HG03095 (cell line): Measurements from ENCODE around the gene NXPE1.
"Not testable (repeated sequence)": the region's sequence is repeated elsewhere in the genome, so short reads cannot be mapped to it uniquely, and the experiment has no call there.

ENCODE experiments used
- ATAC-seq: cut with Tn5 transposase; IDR thresholded peaks from one replicate; pipeline ENCODE4 v1.9.1; 2021; ENCODE audit warnings: moderate library complexity; ENCODE audit not compliant: unreplicated experiment

NXPE1 gene

DNA sequence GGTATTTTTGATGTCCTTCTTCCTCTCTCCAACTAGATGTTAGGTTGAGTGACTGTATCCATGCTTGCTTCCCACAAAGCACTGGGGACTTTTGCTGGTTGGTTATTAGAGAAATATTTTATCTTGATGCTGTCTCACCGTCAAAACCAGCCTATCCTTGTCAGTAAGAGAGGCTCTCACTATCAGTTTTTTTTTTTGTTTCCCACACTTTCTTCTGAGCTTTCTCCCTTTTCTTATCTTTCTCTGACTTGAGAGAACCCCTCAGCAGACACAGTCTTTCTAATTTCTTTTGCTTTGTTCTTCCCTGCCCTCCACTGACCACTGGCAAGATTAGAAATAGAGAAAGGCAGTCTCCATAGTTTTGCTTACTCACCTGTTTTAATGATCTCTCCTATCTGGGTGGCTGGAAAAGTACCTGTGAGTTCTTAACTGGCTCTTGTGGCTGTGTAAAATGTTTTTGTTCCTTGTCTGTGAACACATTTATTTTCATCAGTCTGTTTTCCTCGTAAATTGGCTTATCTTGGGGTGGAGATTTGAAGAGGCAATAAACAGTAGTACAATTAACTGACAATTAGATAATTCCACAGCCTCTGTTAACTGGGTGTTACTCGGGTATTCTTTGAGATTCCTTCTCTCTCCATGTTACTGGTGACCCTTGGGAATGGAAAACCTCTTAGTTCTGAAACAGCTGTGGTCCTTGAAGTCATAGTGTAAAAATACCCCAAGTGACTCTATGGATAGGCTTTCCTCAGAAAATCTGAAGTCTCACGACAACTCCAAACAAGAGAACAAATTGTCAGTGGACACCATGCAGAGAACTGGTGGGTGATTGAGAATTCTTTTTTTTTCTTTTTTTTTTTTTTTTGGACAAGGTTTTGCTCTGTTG, at the start of gene NXPE1:
NXPE1 (minus strand) TSS at position 457 of the 886 bp plus-strand sequence. CDS start 8,680 bp downstream, outside the sequence.
- ATAC-seq, result no peak

DNA sequence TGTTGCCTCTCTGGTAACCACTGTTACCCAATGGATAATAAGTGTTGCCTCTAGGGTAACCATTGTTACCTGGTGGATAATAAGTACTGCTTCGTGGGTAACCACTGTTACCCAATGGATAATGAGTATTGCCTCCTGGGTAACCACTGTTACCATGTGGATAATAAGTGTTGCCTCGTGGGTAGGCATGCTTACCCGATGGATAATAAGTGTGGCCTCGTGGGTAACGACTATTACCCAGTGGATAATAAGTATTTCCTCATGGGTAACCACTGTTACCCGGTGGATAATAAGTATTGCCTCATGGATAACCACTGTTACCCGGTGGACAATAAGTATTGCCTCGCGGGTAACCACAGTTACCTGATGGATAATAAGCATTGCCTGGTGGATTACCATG, 49.7 kb upstream of the NXPE1 start:
- ATAC-seq, result no peak

DNA sequence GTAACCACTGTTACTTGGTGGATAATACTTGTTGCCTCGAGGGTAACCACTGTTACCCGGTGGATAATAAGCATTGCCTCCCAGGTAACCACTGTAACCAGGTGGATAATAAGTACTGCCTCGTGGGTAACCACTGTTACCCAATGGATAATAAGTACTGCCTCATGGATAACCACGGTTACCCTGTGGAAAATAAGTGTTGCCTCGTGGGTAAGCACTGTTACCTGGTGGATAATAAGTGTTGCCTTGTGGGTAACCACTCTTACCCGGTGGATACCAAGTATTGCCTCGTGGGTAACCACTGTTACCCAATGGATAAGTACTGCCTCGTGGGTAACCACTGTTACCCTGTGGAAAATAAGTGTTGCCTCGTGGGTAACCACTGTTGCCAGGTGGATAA, 48.9 kb upstream of the NXPE1 start:
- ATAC-seq, result not testable (repeated sequence)

DNA sequence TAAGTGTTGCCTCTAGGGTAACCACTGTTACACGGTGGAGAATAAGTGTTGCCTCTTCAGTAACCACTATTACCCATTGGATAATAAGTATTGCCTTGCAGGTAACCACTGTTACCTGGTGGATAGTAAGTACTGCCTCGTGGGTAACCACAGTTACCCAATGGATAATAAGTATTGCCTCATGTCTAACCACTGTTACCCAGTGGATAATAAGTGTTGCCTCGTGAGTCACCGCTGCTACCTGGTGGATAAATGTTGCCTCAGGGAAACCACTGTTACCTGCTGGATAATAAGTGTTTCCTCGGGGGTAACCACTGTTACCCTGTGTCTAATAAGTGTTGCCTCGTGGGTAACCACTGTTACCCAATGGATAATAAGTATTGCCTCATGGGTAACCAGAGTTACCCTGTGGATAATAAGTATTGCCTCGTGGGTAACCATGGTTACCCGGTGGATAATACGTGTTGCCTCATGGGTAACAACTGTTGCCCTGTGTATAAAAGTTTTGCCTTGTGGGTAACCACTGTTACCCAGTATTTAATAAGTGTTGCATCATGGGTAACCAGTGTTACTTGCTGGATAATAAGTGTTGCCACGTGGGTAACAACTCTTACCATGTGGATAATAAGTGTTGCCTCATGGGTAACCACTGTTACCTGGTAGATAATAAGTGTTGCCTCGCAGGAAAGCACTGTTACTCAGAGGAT, 48.2 kb upstream of the NXPE1 start:
- ATAC-seq, result no peak

DNA sequence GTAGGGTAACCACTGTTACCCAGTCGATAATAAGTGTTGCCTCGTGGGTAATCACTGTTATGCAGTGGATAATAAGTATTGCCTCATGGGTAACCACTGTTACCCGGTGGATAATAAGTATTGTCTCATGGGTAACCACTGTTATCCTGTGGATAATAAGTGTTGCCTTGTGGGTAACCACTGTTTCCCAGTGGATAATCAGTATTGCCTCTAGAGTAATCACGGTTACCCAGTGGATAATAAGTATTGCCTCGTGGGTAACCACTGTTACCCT, 47.1 kb upstream of the NXPE1 start:
- ATAC-seq, result not testable (repeated sequence)

DNA sequence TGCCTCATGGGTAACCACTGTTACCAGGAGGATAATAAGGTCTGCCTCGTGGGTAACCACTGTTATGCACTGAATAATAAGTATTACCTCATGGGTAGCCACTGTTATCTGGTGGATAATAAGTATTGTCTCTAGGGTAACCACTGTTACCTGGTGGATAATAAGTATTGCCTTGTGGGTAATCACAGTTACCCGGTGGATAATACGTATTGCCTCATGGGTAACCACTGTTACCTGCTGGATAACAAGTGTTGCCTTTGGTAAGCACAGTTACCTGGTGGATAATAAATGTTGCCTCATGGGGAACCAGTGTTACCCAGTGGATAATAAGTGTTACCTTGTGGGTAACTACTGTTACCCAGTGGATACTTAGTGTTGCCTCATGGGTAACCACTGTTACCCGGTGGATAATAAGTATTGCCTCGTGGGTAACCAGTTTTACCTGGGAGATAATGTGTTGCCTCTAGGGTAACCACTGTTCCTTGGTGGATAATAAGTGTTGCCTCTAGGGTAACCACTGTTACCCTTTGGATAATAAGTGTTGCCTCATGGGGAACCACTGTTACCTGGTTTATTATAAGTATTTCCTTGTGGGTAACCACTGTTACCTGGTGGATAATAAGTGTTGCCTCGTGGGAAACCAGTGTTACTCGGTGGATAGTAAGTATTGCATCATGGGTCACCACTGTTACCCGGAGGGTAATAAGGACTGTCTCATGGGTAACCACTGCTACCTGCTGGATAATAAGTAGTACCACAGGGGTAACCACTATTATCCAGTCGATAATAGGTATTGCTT, 46.5 kb upstream of the NXPE1 start:
- ATAC-seq, result no peak

DNA sequence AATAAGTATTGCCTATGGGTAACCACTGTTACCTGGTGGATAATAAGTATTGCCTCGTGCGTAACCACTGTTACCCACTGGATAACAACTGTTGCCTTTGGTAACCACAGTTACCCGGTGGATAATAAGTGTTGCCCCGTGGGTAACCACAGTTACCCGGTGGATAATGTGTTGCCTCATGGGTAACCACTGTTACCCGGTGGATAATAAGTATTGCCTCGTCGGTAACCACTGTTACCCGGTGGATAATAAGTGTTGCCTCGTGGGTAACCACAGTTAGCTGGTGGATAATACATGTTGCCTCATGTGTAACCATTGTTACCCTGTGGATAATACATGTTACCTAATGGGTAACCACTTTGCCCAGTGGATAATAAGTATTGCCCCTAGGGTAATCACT, 45.7 kb upstream of the NXPE1 start:
- no peak for ATAC-seq

DNA sequence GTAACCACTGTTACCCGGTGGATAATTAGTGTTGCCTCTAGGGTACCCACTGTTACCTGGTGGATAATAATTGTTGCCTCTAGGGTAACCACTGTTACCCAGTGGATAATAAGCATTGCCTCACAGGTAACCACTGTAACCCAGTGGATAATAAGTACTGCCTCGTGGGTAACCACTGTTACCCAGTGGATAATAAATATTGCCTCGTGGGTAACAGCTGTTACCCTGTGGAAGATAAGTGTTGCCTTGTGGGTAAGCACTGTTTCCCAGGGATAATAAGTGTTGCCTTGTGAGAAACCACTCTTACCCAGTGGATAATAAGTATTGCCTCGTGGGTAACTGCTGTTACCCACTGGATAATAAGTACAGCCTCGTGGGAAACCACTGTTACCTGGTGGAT, 45.2 kb upstream of the NXPE1 start:
- no peak for ATAC-seq

DNA sequence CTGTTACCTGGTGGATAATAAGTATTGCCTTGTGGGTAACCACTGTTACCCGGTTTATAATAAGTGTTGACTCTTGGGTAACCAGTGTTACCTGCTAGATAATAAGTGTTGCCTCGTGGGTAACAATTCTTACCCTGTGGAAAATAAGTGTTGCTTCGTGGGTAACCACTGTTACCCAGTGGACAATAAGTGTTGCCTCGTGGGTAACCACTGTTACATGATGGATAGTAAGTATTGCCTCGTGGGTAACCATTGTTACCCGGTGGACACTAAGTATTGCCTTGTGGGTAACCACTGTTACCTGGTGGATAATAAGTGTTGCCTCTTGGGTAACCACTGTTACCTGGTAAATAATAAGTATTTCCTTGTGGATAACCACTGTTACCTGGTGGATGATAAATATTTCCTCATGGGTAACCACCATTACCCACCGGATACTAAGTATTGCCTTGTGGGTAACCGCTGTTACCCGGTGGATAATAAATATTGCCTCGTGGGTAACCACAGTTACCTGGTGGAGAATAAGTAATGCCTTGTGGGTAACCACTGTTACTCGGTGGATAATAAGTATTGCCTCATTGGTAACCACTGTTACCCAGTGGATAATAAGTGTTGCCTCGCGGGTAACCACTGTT, 44.6 kb upstream of the NXPE1 start:
- no peak for ATAC-seq

DNA sequence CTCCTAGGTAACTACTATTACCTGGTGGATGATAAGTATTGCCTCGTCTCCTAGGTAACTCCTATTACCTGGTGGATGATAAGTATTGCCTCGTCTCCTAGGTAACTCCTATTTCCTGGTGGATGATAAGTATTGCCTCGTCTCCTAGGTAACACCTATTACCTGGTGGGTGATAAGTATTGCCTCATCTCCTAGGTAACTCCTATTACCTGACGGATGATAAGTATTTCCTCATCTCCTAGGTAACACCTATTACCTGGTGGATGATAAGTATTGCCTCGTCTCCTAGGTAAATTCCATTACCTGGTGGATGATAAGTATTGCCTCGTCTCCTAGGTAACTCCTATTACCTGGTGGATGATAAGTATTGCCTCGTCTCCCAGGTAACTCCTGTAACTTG, 43.5 kb upstream of the NXPE1 start:
- ATAC-seq, result not testable (repeated sequence)

DNA sequence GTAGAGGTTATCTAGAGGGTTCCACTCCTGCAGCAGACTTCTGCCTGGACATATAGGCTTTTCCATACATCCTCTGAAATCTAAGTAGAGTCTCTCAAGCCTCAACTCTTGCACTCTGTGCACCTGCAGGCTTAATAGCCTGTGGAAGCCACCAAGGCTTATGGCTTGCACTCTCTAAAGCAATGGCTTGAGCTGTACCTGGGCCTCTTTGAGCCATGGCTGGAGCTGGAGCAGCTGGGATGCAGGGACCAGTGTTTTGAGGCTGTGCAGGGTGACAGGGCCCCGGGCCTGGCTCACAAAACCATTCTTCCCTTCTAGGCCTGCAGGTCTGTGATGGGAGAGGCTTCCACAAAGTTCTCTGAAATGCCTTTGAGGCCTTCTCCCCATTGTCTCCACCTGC, 38.8 kb upstream of the NXPE1 start:
- no peak for ATAC-seq

DNA sequence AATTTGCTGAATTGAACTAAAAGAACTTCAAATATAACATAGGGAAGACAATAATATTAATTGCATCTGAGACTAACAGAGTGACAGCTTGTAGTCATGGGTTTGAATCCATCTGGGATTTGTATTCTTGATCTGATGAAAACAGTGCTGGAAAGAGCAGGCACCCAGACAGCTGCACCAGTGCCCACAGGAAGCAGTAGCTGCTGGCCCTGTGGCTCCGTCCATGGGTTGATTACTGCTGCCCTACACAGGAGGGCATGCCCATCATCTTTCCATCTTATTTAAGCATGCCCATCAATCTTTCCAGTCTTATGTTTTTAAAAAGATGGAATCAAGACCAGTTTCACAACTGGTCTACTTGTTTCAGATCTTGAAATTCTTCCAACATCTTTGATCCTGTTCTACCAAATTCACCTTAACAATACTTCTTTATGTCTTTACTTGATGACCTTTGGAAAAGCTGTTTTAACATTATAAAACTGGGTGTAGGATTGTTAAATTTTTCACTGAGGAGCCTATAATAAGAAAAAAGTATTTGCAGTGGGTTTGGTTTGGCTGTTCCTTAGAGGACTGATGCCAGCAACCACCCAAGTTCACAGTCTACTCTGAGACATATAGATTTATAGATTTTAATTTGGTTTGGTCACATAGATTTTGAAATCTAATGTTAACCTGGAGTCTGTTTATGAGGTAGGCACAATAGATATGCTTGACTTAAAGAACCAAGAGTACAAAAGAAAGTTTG, 36.7 kb upstream of the NXPE1 start:
- ATAC-seq, result no peak

DNA sequence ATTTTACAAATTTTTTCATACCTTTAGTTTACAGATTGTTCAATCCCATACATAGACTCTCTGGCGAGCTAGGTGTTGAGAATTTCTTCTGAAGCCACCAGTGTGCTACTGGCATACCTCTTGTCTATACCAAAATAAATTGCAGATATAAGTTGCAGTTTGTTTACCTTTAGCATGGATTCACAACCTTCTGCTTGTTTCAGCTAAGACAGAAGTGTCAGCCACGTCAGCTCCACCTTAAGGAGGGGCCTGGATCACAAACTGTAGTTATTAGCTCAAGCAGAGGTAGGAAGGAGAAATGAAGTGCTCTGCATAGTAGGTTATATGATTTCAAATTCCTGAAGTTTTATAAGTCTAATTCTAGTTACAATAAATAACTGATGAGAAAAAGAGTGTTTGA, 35.9 kb upstream of the NXPE1 start, which contains the start of gene NXPE4:
NXPE4 (minus strand) TSS at position 216 of the 400 bp plus-strand sequence. CDS start 1,027 bp downstream, outside the sequence.
- ATAC-seq, result no peak

DNA sequence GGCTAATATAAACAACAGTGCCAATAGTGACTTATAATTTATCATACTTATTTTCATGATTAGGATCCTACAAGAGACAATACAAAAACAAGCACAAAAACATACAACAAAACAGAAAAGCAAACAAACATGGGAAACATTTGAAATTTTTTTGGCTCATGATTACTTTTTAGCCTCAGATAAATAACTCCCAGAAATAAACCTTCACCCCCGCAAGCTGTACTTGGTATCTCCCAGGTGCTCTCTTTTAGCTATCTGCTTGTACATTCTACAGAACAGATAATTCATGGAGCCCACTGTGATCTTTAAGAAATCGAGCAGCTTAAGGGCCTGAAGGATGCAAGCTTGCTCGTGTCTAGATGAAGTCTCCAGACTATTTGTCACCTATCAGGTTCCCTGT, 35.0 kb upstream of the NXPE1 start:
- ATAC-seq, result no peak

DNA sequence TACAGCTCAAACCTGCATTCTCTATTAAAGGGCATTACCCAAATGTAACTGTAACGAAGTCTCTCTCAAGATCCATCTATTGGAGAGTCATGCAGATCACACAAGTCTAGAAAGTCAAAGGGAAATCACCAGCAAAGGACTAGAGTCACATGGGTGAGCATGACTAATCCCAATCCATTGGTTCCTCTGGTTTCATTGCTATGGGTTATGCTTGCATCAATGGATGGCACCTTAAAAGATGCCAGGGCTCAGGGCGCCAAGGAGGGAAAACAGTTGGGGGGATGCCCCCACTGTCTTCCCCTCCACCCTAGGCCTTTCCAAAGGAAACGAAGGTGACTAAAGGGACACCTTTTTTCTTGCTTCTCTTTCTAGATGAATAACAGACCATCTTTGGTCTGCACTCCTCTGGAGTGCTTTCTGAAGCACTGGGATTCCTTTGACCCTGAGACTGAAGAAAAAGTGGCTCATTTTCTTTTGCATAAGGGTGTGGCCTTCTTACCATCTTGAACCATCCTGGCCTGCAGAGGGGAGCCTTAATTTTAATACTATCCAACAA, 27.8 kb upstream of the NXPE1 start:
- no peak for ATAC-seq

DNA sequence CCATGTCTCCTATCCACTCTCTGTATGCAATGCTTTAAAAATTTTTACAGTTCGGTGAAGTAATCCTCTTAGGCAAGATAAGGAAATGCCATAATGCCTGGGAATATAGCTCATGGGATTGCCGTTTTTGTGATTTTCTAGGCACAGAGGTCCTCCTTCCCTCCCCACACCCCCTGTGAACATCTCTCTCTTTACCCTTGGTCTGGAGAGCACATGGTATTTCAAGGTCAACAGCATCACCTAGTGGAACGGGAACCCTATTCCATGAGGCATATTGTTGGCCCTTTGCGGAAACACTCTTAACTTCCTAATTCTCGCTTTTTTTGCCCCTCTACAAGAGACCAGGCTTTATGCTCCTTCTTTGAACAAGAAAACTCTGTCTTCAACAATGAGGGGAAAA, 27.1 kb upstream of the NXPE1 start:
- no peak for ATAC-seq

DNA sequence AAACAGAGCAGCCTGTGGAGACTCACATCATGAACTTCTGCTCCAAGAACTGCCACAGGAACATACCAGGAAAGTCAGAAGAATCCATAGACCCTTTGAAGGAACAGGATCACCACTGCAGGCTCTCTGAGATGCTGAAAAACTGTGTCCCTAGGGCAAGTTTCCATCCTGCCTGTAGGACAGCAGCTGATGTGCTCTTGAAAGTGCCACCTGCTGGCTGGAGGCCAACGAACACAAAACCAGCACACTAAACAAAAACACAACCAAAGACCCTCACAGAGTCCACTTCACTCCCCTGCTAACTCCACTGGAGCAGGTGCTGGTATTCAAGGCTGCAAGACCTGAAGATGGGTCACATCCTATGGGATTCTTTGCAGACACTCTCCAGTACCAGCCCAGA, 12.0 kb upstream of the NXPE1 start:
- ATAC-seq, result no peak

DNA sequence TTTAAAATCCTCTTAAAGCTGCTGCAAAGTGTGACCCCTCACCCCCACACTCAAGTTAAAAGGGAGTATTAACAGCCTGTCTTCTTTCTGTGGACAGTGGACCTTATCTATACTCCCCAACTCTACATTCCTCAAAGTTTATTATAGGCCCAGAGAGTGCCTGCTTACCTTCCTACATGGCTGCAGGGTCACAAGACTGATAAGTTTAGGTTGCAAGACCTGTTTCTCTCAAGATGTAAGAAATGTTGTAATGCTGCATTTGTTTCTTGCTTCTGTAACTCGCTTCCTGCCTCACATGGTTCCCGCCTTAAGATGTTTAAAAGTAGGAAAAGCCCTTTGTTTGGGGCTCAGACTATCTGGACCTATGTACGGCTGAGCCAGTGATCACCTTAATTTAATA, 10.1 kb upstream of the NXPE1 start:
- no peak for ATAC-seq

DNA sequence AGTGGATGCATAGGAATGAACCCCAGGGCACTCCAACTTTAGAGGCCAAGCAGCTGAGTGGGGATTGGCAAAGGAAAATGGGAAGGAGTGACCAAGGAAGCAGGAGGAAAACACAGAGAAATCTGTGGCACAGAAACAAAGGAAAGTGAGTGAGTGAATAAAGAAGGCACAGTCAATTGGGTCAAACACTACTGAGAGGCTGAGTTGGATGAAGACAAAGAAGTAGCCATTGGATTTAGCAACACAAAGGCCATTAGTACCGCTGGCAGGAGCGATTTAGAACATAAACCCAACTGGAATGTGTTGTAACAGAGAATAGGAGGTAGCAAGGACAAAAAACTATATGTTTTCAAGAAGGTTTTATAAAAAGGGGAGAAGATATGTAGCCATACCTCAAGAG, 6.6 kb upstream of the NXPE1 start:
- ATAC-seq, result no peak

DNA sequence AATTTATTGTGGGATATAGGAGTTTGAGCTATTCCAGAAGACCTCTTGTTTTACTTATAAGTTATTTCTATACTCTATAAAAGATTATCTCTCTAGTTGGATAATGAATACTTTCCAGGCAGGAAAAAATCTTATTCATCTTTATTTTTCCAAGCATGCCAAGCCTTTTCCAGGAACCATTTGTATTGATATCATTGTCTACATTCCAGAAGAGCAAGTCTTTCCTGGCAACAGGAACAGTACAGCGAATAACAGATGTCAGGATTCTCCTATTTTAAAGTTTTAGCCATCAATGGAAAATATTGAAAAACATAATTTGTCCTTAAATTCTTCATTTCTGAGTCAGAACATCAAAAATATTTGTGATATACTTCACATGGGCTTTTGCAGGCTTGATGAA, 5.2 kb upstream of the NXPE1 start:
- ATAC-seq, result no peak
